Body of pancreas (tissue), 4 donors: ENCODE results near the gene POR.

Experiments
- POLR2A ChIP-seq, 3 donors: fragments of 450-650 bp; IDR thresholded peaks; one replicate each; pipeline ENCODE4 v1.6.1; 2016; ENCODE audit warnings: antibody characterized with exemption in 3 of 3, mild to moderate bottlenecking in 2 of 3
- TF ChIP-seq, protein P1 (sequence below), 7 experiments: fragments of 450-650 bp in 4 of 7; fragments of 200-600 bp in 3 of 7; sonication (generic) in 3 of 7; IDR thresholded peaks; one replicate each; pipeline ENCODE4 v1.5.1; 2016 to 2019; ENCODE audit warnings: antibody characterized with exemption in 7 of 7

DNA sequence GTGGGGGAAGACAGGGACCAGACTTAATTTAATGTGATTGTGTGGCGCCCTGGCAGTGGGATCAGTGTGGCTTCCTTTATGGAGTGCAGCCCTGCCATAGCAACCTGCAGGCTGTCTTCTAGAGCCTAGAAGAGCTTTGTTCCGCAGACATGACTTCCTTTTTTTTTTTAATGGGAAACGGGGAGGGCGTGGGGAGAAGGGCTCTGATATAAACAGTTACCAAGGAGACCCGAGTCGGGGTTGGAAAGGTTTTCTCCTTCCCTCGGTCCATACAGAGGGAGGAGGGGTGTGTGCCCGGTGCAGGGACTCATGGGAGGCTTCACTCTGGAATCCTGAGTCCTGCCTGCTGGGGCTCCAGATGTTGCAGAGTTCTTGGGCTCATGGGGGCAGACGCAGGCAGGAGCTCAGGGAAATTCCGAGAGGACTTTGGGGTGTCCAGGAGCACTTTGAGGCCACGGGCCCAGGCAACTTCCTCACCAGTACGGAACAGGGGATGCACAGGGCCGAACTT is 52.6 kb downstream of the POR start:
- TF ChIP-seq, protein P1, sequence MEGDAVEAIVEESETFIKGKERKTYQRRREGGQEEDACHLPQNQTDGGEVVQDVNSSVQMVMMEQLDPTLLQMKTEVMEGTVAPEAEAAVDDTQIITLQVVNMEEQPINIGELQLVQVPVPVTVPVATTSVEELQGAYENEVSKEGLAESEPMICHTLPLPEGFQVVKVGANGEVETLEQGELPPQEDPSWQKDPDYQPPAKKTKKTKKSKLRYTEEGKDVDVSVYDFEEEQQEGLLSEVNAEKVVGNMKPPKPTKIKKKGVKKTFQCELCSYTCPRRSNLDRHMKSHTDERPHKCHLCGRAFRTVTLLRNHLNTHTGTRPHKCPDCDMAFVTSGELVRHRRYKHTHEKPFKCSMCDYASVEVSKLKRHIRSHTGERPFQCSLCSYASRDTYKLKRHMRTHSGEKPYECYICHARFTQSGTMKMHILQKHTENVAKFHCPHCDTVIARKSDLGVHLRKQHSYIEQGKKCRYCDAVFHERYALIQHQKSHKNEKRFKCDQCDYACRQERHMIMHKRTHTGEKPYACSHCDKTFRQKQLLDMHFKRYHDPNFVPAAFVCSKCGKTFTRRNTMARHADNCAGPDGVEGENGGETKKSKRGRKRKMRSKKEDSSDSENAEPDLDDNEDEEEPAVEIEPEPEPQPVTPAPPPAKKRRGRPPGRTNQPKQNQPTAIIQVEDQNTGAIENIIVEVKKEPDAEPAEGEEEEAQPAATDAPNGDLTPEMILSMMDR (IDR thresholded peaks at IDR 0.05): no peak
- TF ChIP-seq POLR2A (IDR thresholded peaks at IDR 0.05): no peak
